IMR-90 (cell line): ENCODE measurements around the gene VAT1L. TPM values are rescaled to one million over a fixed set of nuclear protein-coding genes. Genes with fewer than 3 reads are reported as not detected.

Source experiments
- ATAC-seq: fragments of 200-7000 bp; cut with Tn5 transposase; 2 replicates; pipeline ENCODE4 v1.9.1; 2020; ENCODE audit warnings: low read depth, mild to moderate bottlenecking, moderate library complexity
- BruUV-seq: library from RNA; stranded (reverse); fragments of 400-500 nt; replicated peaks from 2 replicates; lab custom pipeline; 2021; lab: Mats Ljungman, UMichigan
- CTCF ChIA-PET: fragments of 300-600 bp; formaldehyde crosslinking; extraction: SDS; loops from one replicate; lab custom pipeline; 2021; ENCODE audit warnings: antibody characterized with exemption; lab: Yijun Ruan, JAX
- POLR2A ChIA-PET: fragments of 300-600 bp; sonication (Branson Sonifier 250); formaldehyde crosslinking; loops from one replicate; lab custom pipeline; 2022; ENCODE audit warnings: antibody characterized with exemption; ENCODE audit not compliant: unreplicated experiment; lab: Charles Lee
- DNase-seq: peaks from one replicate; pipeline ENCODE4 v3.0.0; 2013
- H2AFZ ChIP-seq: replicated peaks from 2 replicates; pipeline ENCODE3; 2013; ENCODE audit warnings: low read length, mild to moderate bottlenecking; ENCODE audit not compliant: poor library complexity
- H2AK5ac ChIP-seq: 2 replicates; pipeline ENCODE4 v1.6.1; 2013; ENCODE audit warnings: low read depth, low read length, inconsistent platforms
- H2AK9ac ChIP-seq: replicated peaks from 2 replicates; pipeline ENCODE3; 2013; ENCODE audit warnings: mild to moderate bottlenecking, low read depth, low read length, moderate library complexity; ENCODE audit not compliant: poor library complexity
- H2BK120ac ChIP-seq: 2 replicates; pipeline ENCODE4 v1.6.1; 2013; ENCODE audit warnings: low read depth, low read length, inconsistent platforms
- H2BK15ac ChIP-seq: 3 replicates; pipeline ENCODE4 v1.6.1; 2013; ENCODE audit warnings: low read depth, low read length, inconsistent platforms
- H2BK20ac ChIP-seq: 2 replicates; pipeline ENCODE4 v1.6.1; 2013; ENCODE audit warnings: low read depth, mild to moderate bottlenecking, inconsistent platforms, low read length, moderate library complexity
- H2BK5ac ChIP-seq: 2 replicates; pipeline ENCODE4 v1.6.1; 2013; ENCODE audit warnings: mild to moderate bottlenecking, low read depth, low read length, inconsistent platforms; ENCODE audit not compliant: poor library complexity, severe bottlenecking
- H3K14ac ChIP-seq: replicated peaks from 2 replicates; pipeline ENCODE4 v1.6.1; 2013; ENCODE audit warnings: low read depth, low read length, inconsistent platforms
- H3K18ac ChIP-seq: 2 replicates; pipeline ENCODE4 v1.6.1; 2013; ENCODE audit warnings: low read depth, low read length, control low read depth
- H3K23ac ChIP-seq: 2 replicates; pipeline ENCODE4 v1.6.1; 2013; ENCODE audit warnings: low read depth, low read length, inconsistent platforms
- H3K27ac ChIP-seq: 2 replicates; pipeline ENCODE4 v1.5.1; 2013; ENCODE audit warnings: mild to moderate bottlenecking, control low read depth, low read length; ENCODE audit not compliant: insufficient read depth
- H3K27me3 ChIP-seq: 2 replicates; pipeline ENCODE4 v1.6.1; 2013; ENCODE audit warnings: low read length; ENCODE audit not compliant: control insufficient read depth, insufficient read depth
- H3K36me3 ChIP-seq: 2 replicates; pipeline ENCODE4 v1.6.1; 2013; ENCODE audit warnings: low read length, mixed read lengths; ENCODE audit not compliant: control insufficient read depth, insufficient read depth
- H3K4ac ChIP-seq: 2 replicates; pipeline ENCODE4 v1.6.1; 2013; ENCODE audit warnings: low read depth, low read length, inconsistent platforms
- H3K4me1 ChIP-seq: 2 replicates; pipeline ENCODE4 v1.6.1; 2013; ENCODE audit warnings: low read length, mixed read lengths; ENCODE audit not compliant: control insufficient read depth, insufficient read depth
- H3K4me2 ChIP-seq: 2 replicates; pipeline ENCODE4 v1.6.1; 2013; ENCODE audit warnings: low read depth, mild to moderate bottlenecking, control low read depth, low read length, moderate library complexity
- H3K4me3 ChIP-seq: 2 replicates; pipeline ENCODE4 v1.5.1; 2013; ENCODE audit warnings: low read depth, mild to moderate bottlenecking, control low read depth, low read length, moderate library complexity; ENCODE audit not compliant: insufficient read depth
- H3K56ac ChIP-seq: 2 replicates; pipeline ENCODE4 v1.6.1; 2013; ENCODE audit warnings: low read length, inconsistent platforms; ENCODE audit not compliant: insufficient read depth; ENCODE audit errors: extremely low read depth
- H3K79me1 ChIP-seq, 2 experiments: 2 replicates each; pipeline ENCODE4 v1.6.1; 2013; ENCODE audit warnings: low read length in 2 of 2, inconsistent platforms in 1 of 2, low read depth in 1 of 2
- H3K9ac ChIP-seq: 2 replicates; pipeline ENCODE4 v1.6.1; 2013; ENCODE audit warnings: low read depth, low read length, control low read depth
- H3K9me1 ChIP-seq: 2 replicates; pipeline ENCODE4 v1.6.1; 2013; ENCODE audit warnings: low read length, inconsistent platforms; ENCODE audit not compliant: insufficient read depth
- H3K9me3 ChIP-seq: 2 replicates; pipeline ENCODE4 v1.6.1; 2013; ENCODE audit warnings: low read length; ENCODE audit not compliant: control insufficient read depth, insufficient read depth
- H4K20me1 ChIP-seq: 2 replicates; pipeline ENCODE4 v1.6.1; 2013; ENCODE audit warnings: low read length, inconsistent platforms; ENCODE audit not compliant: insufficient read depth
- H4K5ac ChIP-seq: 2 replicates; pipeline ENCODE4 v1.6.1; 2013; ENCODE audit warnings: mild to moderate bottlenecking, low read depth, low read length, control low read depth
- H4K8ac ChIP-seq, 2 experiments: 2 replicates each; pipeline ENCODE4 v1.6.1; 2013; ENCODE audit warnings: low read depth in 2 of 2, low read length in 2 of 2, control low read depth in 1 of 2, inconsistent platforms in 1 of 2
- H4K91ac ChIP-seq: 2 replicates; pipeline ENCODE4 v1.6.1; 2013; ENCODE audit warnings: low read depth, low read length, inconsistent platforms; ENCODE audit not compliant: insufficient read depth
- BHLHE40 ChIP-seq: fragments of 150-350 bp; IDR thresholded peaks from 2 replicates; pipeline ENCODE4 v1.6.1; 2016; ENCODE audit warnings: mild to moderate bottlenecking, low read depth, low read length
- CTCF ChIP-seq: conservative IDR thresholded peaks from 2 replicates; pipeline ENCODE4 v1.5.1; 2012; ENCODE audit warnings: mild to moderate bottlenecking, low read depth, low read length, improper control_type of control experiment
- FOS ChIP-seq: fragments of 150-350 bp; IDR thresholded peaks from 2 replicates; pipeline ENCODE4 v1.6.1; 2016; ENCODE audit warnings: low read depth, low read length
- MAFK ChIP-seq: IDR thresholded peaks from 2 replicates; pipeline ENCODE4 v1.6.1; 2012; ENCODE audit warnings: low read depth, low read length, improper control_type of control experiment
- MAZ ChIP-seq: IDR thresholded peaks from 2 replicates; pipeline ENCODE4 v1.6.1; 2012; ENCODE audit warnings: low read depth, mild to moderate bottlenecking, low read length, improper control_type of control experiment, moderate library complexity, borderline replicate concordance
- MXI1 ChIP-seq: IDR thresholded peaks from 2 replicates; pipeline ENCODE4 v1.6.1; 2012; ENCODE audit warnings: low read depth, mild to moderate bottlenecking, low read length, moderate library complexity, borderline replicate concordance
- POLR2A ChIP-seq: IDR thresholded peaks from 2 replicates; pipeline ENCODE4 v1.6.1; 2012; ENCODE audit warnings: mild to moderate bottlenecking, low read depth, low read length
- RCOR1 ChIP-seq: IDR thresholded peaks from 2 replicates; pipeline ENCODE4 v1.6.1; 2012; ENCODE audit warnings: mild to moderate bottlenecking, low read length, improper control_type of control experiment; ENCODE audit not compliant: insufficient replicate concordance
- SMC3 ChIP-seq: fragments of 150-350 bp; IDR thresholded peaks from 2 replicates; pipeline ENCODE4 v1.6.1; 2016; ENCODE audit warnings: low read depth, mild to moderate bottlenecking, antibody characterized with exemption, low read length, moderate library complexity
- USF2 ChIP-seq: fragments of 150-350 bp; IDR thresholded peaks from 2 replicates; pipeline ENCODE4 v1.6.1; 2017; ENCODE audit warnings: mild to moderate bottlenecking, antibody characterized with exemption, low read length, low read depth
- WGBS, 2 experiments: methylation state at CpG; one replicate each; pipeline versions ENCODE4 v1.1.5 to v1.1.7; 2013; ENCODE audit warnings: missing lambda C conversion rate in 2 of 2; ENCODE audit not compliant: insufficient read length in 1 of 2; ENCODE audit errors: extremely low coverage in 2 of 2; 5-methylcytosine and 5-hydroxymethylcytosine counted together
- dilution Hi-C: fragments of 300-500 bp; cut with HindIII; formaldehyde crosslinking; loops from one replicate; pipeline ENCODE4 v1.14.3; 2018; ENCODE audit warnings: low sequenced_read_pairs; ENCODE audit not compliant: unreplicated experiment
- in situ Hi-C: fragments of 300-500 bp; cut with MboI; formaldehyde crosslinking; loops from 3 replicates; pipeline ENCODE4 v1.14.3; 2019; ENCODE audit warnings: low sequenced_read_pairs, inconsistent platforms, mixed read lengths
- intact Hi-C: fragments of 100-400 bp; cut with micrococcal nuclease; formaldehyde crosslinking; loops from 2 replicates; pipeline ENCODE4 v1.10.0; 2022
- polyA plus RNA-seq, 3 experiments: library from polyadenylated mRNA; depleted of rRNA; stranded (reverse); fragments of >200 nt; gene quantifications; 2 replicates each; pipeline ENCODE4 v1.2.3, GENCODE V29; 2012; ENCODE audit warnings: low replicate concordance in 1 of 3
- total RNA-seq: library from RNA; depleted of rRNA; stranded (reverse); fragments of >200 nt; gene quantifications from 2 replicates; pipeline ENCODE4 v1.2.3, GENCODE V29; 2012
- TF ChIP-seq, protein P1 (sequence below): fragments of 150-350 bp; IDR thresholded peaks from 2 replicates; pipeline ENCODE4 v1.6.1; 2016; ENCODE audit warnings: low read depth, mild to moderate bottlenecking, low read length, moderate library complexity, borderline replicate concordance

VAT1L gene
- total and polyA plus RNA-seq, 2 of the 4 experiments (the other 2 are of a cell fraction) = 15.4 to 18.5 TPM

GRCh38 chr16:77931058-77931457 is 142.7 kb downstream of the VAT1L start:
- H3K79me1 ChIP-seq = no peaks in the 10 kb centered on the region
- H2AFZ ChIP-seq = no peak overlapping the region
- H3K4me2 ChIP-seq = no peak overlapping the region
- no peak for DNase-seq
- no CpG with 5 or more reads among the region's 4 CpGs for WGBS, 2 experiments
- no peak overlapping the region for H2AK5ac ChIP-seq
- intact Hi-C loops (no loop called here), dilution Hi-C loops (no loop called here), in situ Hi-C loops (no loop called here)
- no peak overlapping the region for H3K4ac ChIP-seq
- CTCF ChIA-PET = interaction anchor here (0.7 kb wide), 1 partner anchor 130 kb away, joined by 3 read pairs; no protein-coding TSS in a partner anchor
- no peaks in the 10 kb centered on the region for H4K20me1 ChIP-seq
- no peaks in the 10 kb centered on the region for H3K9me3 ChIP-seq
- H3K27me3 ChIP-seq = no peaks in the 10 kb centered on the region
- H3K9me1 ChIP-seq = no peaks in the 10 kb centered on the region
- H4K5ac ChIP-seq = no peak overlapping the region
- no peak for ATAC-seq
- no peak overlapping the region for H2AK9ac ChIP-seq
- H2BK15ac ChIP-seq = no peak overlapping the region
- H3K18ac ChIP-seq = no peak overlapping the region
- H3K4me1 ChIP-seq = no peaks in the 10 kb centered on the region
- no peaks in the 10 kb centered on the region for H3K36me3 ChIP-seq
- no peak overlapping the region for H3K4me3 ChIP-seq
- H3K27ac ChIP-seq = no peak overlapping the region
- POLR2A ChIA-PET = no interaction called here
- H4K91ac ChIP-seq = no peak overlapping the region
- H4K8ac ChIP-seq = no peak overlapping the region
- no peak overlapping the region for H3K56ac ChIP-seq
- no peak overlapping the region for H3K14ac ChIP-seq
- no peak overlapping the region for H2BK5ac ChIP-seq
- TF ChIP-seq USF2 (no peak), RCOR1 (no peak), MXI1 (no peak), MAZ (no peak), SMC3 (no peak), CTCF (no peak), POLR2A (no peak), BHLHE40 (no peak), MAFK (no peak), FOS (no peak)
- TF ChIP-seq, protein P1, sequence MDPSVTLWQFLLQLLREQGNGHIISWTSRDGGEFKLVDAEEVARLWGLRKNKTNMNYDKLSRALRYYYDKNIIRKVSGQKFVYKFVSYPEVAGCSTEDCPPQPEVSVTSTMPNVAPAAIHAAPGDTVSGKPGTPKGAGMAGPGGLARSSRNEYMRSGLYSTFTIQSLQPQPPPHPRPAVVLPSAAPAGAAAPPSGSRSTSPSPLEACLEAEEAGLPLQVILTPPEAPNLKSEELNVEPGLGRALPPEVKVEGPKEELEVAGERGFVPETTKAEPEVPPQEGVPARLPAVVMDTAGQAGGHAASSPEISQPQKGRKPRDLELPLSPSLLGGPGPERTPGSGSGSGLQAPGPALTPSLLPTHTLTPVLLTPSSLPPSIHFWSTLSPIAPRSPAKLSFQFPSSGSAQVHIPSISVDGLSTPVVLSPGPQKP = no peak
- BruUV-seq = no TSS peak
- H3K9ac ChIP-seq = no peak overlapping the region
- no peak overlapping the region for H2BK120ac ChIP-seq
- H3K23ac ChIP-seq = no peak overlapping the region
- no peak overlapping the region for H2BK20ac ChIP-seq
